ENCODE measurements around the gene VSTM2A.
"Not testable (repeated sequence)": the region's sequence is repeated elsewhere in the genome, so short reads cannot be mapped to it uniquely, and the experiment has no call there.

VSTM2A gene

GRCh38 chr7:54541669-54542625 lies at the start of gene VSTM2A:
VSTM2A (plus strand) TSS chr7:54542375; CDS start chr7:54542731, 356 bp downstream.
- DNase-seq: no peak

DNA sequence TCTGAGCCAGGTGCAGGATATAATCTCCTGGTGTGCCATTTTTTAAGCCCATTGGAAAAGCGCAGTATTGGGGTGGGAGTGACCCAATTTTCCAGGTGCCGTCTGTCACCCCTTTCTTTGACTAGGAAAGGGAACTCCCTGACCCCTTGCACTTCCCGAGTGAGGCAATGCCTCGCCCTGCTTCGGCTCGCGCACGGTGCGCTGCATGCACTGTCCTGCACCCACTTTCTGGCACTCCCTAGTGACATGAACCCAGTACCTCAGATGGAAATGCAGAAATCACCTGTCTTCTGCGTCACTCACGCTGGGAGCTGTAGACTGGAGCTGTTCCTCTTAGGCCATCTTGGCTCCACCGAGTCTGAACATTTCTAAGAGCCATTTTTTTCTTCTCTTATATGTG lies 37.6 kb upstream of the VSTM2A start:
- DNase-seq: not testable (repeated sequence)

DNA sequence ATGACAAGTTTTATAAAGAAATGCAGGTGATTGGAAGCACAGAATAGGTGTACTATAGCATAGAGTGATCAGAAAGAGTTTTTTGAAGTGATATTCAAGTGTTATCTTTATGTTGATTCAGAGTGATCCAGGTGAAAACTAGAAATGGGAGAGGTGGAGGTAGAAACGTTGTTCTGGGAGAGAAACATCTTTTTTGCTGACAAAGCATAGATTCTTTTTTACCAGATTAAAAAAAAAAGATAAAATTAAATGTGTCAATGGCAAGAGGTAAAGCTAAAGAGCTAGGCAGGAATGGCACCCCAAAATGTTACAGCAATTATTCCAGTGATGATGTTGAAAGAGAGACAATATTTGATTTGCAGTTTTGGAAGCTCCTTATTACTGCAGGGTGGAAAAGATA lies 12.6 kb upstream of the VSTM2A start:
- DNase-seq: no peak

DNA sequence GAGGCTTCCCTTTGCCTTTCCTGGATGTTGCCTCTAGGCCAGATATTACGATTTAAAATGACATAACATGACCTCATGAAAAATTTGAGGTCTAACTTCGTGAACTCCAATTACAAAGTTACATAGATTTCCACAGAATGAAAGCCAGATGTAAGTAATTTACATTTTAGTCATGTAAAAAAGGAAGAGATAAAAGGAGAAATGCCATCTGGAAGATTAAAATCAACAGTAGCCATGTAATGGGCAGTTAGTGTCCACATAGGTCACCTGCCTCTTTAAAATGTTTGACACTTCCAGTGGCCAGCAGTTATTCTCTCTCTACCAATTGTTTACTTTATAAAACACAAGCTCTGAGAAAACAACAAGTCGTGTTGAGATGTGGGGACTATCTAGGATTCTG lies 4.1 kb upstream of the VSTM2A start:
- no peak for DNase-seq

- DNase-seq: no peak
Observed at GRCh38 chr7:54543051-54543488, 895 bp downstream of the VSTM2A start.

GRCh38 chr7:54544149-54544526 lies 2.0 kb downstream of the VSTM2A start:
- no peak for DNase-seq

DNA sequence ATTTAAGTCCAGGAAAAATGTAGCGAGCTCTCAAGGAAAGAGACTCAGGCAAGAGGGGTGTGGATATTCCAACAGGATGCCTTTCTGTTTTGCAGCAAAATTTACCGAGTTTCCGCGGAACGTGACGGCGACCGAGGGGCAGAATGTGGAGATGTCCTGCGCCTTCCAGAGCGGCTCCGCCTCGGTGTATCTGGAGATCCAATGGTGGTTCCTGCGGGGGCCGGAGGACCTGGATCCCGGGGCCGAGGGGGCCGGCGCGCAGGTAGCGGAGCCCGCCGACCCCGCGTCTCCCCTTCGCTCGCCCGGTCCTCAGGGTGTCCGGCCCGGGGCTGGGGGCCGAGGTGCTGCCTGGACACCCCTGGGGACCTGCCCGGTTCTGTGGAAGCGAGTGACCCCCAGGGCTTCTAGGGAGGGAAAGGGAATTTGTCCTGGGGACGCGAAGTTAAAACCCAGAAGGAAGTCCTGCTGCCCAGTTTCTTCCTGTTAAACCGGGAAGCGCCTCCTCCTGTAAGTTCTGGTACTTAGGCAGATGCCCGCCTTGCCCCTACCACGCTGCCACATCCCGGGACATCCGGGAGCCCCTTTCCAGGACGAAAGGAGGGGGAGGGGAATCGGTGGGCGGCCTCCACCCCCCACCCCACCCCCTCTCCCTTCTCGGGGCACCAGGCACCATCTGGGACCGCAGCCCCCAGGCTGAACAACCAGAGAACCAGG lies 2.5 kb downstream of the VSTM2A start:
- DNase-seq: no peak

DNA sequence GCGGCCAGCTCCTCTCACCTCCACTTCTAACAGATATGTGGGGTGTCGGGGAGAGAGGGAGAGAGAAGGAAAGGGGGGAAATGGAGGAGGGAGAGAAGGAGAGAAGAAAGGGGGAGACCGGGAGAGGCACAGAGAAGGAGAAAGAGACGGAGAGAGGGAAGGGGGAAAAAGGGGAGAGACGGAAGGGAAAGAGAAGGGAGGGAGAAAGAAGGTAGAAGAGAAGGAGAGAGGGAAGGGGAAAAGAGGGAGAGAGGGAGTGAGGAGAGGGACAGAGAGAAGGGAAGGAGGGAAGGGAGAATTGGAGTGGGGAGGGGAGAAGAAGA lies 3.0 kb downstream of the VSTM2A start:
- DNase-seq: no peak

DNA sequence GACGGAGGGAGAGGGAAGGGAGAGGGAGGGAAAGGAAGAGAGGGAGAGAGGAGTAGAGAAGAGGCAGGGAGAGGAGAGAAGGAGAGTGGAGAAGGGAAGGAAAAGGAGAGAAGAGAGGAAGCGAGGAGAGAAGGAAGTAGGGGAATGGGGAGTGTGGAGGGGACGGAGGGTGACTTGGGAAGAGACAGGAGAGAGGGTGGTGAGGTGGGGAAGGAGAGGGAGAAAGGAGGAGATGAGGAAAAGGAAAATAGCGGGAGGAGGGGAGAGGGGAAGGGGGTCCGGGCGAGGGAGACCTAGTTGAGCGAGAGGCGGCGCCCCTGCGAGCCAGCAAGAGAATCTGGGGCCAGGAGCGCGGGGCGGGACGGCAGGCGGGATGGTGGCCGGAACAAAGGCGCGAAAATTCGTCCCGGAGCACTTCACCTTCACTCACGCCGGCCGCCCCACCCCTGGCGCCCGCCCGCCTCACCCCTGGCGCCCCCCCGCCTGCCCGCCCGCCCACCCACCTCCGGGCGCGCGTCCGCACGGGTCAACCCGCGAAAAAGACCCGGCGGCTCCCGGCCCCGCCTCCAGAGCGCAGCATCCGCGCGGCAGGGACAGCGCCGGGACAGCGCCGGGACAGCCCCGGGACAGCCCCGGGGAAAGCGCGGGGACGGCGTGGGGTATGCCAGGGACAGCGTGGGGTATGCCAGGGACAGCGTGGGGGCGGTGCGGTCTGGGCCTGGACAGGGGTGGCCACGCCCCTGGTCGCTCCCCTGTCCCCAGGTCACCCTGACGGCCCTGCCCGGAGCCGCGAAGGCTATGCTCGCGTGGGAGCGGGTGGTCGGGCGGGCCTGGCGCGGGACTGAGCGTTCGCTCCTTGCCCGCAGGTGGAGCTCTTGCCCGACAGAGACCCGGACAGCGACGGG lies 4.2 kb downstream of the VSTM2A start:
- DNase-seq: no peak

- no peak for DNase-seq
Observed at GRCh38 chr7:54546986-54547314, 4.8 kb downstream of the VSTM2A start.

GRCh38 chr7:54550471-54550870 lies 8.3 kb downstream of the VSTM2A start:
- no peak for DNase-seq

DNA sequence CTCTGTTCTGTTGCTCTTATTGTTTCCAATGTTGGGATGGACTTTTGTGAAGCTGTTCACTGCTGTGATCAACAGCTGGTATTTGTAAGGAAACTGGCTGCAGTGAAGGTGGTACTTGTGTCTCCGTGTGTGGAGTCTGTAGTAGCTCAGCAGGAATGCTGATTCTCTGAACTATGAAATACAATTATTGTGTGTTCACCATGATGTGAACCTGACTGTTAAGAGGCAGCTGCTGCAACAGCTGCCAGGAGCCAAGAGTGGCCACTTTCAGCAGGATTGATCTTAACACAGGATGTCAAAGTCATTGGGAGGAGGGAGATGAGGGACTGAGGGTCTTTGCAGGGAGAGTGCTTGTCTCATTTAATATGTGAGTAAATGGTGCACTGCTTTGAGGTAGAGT lies 13.9 kb downstream of the VSTM2A start:
- DNase-seq: no peak

DNA sequence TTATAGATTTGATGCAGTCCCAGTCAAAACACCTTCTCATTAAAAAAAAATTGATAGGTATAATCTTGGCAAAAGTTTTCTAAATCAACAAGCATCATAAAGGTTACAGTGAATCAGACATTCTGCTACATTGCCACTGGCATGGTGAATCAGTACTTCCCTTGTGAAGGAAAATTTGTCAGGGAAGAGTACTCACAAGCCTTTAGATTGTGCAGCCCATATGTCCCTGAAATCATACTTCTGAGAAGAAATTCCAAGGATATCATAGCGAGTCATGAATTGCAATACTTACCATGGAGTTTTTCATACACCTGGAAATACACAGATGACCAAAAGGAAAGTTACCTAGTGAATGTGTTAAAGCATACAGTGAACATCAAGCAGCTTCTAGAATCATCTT lies 17.2 kb downstream of the VSTM2A start:
- DNase-seq: no peak

GRCh38 chr7:54560198-54560597 lies 18.0 kb downstream of the VSTM2A start:
- DNase-seq: no peak

DNA sequence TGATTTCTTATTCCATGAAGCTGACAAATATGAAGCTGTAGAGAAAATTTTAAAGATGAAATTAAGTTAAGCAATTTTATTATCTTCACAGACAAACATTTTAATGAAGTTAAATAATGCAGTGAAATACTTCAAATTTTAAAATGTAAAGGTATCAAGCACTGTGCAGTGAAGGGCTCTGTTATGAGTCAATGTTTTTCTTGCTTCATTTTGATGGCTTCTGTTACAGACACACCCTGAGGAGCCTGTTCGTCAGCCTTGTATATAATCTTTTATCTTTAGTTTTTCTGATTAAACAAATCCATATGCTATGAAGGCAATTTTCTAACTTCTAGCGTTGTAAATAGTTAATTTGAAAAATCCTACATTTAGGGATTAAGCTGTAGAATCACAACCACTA lies 18.5 kb downstream of the VSTM2A start:
- DNase-seq: no peak

- DNase-seq: no peak
Observed at GRCh38 chr7:54563329-54563916, 21.2 kb downstream of the VSTM2A start.

DNA sequence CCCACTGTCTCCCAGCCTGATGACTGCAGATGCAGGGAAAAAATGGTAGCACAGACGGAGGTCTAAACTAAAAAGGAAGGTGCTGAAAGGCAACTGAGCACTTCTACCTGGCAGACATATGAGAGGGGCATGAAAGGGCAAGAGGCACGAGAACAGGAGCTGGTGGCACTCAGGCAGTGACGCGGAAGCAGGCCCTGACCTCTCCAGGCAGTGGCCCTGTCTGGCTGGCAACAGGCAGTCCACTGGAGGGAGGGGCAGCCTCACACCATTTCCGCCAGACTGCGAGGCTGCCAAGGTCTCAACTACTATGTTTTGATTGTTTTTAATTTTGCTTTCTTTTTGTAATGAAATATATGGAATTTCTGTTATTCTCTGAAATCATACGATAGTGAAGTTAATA lies 23.3 kb downstream of the VSTM2A start:
- no peak for DNase-seq

DNA sequence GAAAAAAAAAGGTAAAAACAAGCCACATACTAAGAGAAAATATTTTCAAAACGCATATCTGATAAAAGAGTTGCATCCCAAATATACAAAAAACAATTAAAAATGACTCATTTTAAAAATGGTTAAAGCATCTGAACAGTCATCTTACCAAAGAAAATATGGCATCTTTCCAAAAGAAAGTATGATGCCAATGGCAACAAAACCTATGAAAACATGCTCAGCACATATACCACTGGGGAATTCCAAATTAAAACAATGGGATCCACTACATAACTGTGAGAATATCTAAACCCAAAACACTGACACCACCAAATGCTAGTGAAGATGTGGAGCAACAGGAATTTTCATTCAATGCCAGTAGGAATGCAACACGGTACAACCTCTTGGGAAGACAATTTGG lies 39.3 kb downstream of the VSTM2A start:
- DNase-seq: no peak

DNA sequence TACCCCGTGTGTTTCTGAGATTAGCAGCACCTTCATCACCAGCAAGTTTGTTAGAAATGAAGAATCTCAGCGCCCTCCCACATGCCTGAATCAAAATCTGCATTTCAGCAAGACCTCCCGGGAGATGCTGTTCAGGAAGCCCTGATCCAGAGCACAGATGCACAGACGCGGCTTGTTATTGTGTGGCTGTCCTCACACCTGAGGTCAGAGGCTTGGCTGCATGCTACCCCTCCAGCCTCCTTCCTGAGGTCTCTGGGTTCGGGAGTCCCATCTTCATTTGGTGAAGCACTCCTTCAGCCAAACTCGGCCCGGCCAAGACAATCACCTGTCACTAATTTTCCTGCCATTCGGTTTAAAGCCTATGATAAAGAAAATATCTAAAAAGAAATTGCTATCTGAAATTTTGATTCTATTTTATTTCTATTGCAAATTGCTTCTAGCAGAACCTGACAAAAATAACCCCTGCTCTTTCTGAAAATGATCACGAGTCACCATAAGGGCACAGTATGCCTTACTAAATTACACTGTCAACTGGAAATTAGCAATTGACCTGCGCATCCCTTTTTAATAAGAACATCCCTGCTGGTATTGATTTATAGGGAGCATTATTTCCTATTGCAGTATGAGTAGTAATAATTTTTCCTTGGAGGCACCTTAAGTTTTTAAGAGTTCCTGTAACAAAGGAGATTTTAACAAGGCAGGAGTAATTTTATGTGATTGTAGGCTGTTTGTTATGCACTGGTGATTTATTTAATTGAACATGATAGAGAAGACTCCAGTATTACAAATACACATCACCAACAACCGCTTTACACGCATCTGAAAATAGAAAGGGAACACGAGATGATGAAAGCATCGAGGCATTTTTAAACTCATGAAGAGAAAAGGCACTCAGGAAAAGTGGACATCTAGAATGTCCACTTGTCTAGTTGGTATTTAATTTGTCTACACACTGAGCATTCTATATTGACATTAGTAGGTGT lies 49.5 kb downstream of the VSTM2A start:
- no peak for DNase-seq

DNA sequence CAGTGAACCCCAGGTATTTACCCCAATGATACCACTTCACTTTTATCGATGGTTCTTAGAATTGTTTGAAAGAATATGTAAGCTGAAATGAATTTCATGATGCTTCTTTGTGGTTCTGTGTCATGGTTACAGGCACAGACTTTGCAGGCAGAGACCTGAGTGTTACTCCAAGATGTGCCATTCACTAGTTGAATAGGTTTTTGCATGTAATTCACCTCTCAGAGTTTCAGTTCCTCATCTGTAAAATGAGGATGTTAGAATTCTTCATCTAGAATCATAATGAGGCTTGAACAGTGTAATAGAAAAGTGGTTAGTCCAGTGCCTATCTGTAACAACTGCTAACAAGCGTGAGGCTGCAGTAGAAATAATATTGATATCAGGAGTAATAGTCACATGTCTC lies 54.6 kb downstream of the VSTM2A start:
- no peak for DNase-seq

DNA sequence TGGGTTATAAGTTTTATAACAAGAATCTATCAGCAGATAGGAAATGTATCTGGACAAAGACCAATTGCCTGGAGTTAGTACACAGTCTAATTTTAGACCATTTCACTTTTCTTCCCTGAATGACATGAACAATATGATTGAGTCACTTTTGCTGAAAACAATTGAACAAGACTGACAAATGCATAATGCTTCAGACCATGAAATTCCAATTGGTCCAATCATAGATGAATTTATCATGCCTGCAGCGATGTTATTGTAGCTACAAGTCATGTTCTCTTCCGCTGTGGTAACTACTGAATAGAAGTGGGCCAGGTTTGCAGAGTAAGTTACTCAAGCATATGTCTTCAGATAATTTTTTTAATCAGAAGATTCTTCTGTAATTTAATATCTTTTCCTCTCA lies 73.4 kb downstream of the VSTM2A start:
- no peak for DNase-seq
